ENCODE measurements around the gene ALPG. TPM values are rescaled to one million over a fixed set of nuclear protein-coding genes. Genes with fewer than 3 reads are reported as not detected.
"Not testable (repeated sequence)": the region's sequence is repeated elsewhere in the genome, so short reads cannot be mapped to it uniquely, and the experiment has no call there.

ALPG gene
- total RNA-seq, 1 experiment from 2014 or later: not detected

DNA sequence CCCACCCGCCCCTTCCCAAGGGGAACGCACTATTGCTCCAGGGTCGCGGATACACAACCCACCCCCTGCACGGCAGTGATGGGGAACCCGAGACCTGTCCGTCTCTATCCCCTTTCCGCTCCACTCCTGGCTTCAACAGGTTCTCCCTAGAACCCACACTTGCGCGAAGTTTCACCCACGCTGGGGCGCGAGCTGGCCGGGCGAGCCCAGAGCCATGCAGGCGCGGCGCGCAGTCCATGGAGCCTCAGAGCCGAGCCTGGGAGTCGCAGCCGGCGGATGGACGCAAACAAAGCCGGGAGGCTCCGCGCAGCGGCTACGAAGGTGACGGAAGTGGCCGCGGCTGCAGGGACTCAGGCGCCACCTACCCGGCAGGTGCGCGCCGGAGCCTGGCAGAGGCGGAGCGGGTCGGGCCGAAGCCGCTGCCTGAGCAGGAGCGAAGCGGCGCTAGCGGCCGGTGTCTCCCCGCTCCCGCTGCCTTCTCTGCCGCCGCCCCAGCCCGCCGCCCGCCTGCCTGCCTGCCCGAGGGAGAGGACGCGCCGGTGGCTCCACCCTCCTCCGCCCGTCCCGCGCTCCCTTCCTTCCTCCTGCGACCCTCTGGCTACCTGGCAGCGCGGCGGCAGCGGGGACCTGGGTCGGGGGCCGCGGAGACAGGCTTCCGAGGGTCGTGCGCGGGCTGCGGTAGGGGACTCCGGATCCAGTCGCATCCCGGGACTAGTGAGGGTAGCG is 14.0 kb downstream of the ALPG start:
- no peaks in the 10 kb centered on the region for H3K36me3 ChIP-seq (ENCODE audit: insufficient read depth, low read length, poor library complexity, severe bottlenecking)
- ChIA-PET CTCF (no interaction called here), POLR2A (ENCODE audit: low non-redundant PET) (no interaction called here)
- DNase-seq (ENCODE audit: low spot score): no peak
- H3K9me3 ChIP-seq (ENCODE audit: low read depth, low read length, poor library complexity, severe bottlenecking): no peaks in the 10 kb centered on the region
- peak overlapping the region; percentile 31 for H3K4me3 ChIP-seq (ENCODE audit: low read depth, low read length, poor library complexity, severe bottlenecking)
- BruUV-seq (replicated peaks): no TSS peak
- H3K4me1 ChIP-seq (ENCODE audit: insufficient read depth, low read length, poor library complexity, severe bottlenecking): no peaks in the 10 kb centered on the region
- H3K27ac ChIP-seq (ENCODE audit: low read depth, low read length, poor library complexity, severe bottlenecking): no peak overlapping the region
- peak; percentile 92 for TF ChIP-seq EZH2 (IDR thresholded peaks at IDR 0.05; ENCODE audit: borderline replicate concordance, low read depth, low read length, poor library complexity, severe bottlenecking)
- TF ChIP-seq, protein P1, sequence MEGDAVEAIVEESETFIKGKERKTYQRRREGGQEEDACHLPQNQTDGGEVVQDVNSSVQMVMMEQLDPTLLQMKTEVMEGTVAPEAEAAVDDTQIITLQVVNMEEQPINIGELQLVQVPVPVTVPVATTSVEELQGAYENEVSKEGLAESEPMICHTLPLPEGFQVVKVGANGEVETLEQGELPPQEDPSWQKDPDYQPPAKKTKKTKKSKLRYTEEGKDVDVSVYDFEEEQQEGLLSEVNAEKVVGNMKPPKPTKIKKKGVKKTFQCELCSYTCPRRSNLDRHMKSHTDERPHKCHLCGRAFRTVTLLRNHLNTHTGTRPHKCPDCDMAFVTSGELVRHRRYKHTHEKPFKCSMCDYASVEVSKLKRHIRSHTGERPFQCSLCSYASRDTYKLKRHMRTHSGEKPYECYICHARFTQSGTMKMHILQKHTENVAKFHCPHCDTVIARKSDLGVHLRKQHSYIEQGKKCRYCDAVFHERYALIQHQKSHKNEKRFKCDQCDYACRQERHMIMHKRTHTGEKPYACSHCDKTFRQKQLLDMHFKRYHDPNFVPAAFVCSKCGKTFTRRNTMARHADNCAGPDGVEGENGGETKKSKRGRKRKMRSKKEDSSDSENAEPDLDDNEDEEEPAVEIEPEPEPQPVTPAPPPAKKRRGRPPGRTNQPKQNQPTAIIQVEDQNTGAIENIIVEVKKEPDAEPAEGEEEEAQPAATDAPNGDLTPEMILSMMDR (conservative IDR thresholded peaks at IDR 0.05; ENCODE audit: low read depth, low read length): no peak
- H3K27me3 ChIP-seq (replicated peaks; ENCODE audit: insufficient read depth, low read depth, low read length, poor library complexity): peaks cover 66% of the 10 kb centered on the region
- intact Hi-C loops (cut with micrococcal nuclease; ENCODE audit: unreplicated experiment): no loop called here

DNA sequence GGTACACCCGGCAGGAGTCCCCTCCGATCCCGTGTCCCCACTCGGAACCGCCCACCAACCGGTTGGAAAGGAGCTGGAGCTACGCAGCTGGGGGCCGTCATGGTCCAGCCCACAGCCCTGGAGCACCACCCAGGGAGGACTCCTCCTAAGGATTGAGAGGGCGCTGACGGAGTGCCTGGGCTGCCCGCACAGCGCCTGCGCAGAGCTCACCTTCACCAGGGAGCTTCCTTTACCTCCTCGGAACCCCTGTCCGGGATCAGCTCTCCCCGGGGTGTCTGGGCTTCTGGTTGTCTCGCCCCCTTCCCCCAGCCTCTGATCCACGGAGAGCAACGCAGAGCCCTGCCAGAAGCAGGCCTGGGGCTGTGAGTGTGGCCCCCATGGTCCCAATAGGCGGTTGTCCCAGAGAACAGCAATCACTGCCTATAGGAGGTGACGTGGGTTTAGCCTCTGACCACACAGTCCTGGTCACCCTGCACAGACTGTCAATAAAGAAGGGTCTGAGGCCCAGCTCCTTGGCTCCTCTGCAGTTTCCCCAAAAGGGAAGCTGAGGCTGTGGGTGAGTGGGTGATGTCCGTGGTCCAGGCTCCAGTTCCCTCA is 14.6 kb downstream of the ALPG start:
- POLR2A ChIA-PET (ENCODE audit: low non-redundant PET): no interaction called here
- no TSS peak for BruUV-seq (replicated peaks)
- CTCF ChIA-PET: no interaction called here
- no peak for TF ChIP-seq EZH2 (IDR thresholded peaks at IDR 0.05; ENCODE audit: borderline replicate concordance, low read depth, low read length, poor library complexity, severe bottlenecking)
- TF ChIP-seq, protein P1 (conservative IDR thresholded peaks at IDR 0.05; ENCODE audit: low read depth, low read length): no peak
- Histone ChIP-seq H3K27ac (ENCODE audit: low read depth, low read length, poor library complexity, severe bottlenecking) (no peak overlapping the region), H3K4me1 (ENCODE audit: insufficient read depth, low read length, poor library complexity, severe bottlenecking) (no peaks in the 10 kb centered on the region), H3K36me3 (ENCODE audit: insufficient read depth, low read length, poor library complexity, severe bottlenecking) (no peaks in the 10 kb centered on the region), H3K27me3 (replicated peaks; ENCODE audit: insufficient read depth, low read depth, low read length, poor library complexity) (peaks cover 71% of the 10 kb centered on the region), H3K9me3 (ENCODE audit: low read depth, low read length, poor library complexity, severe bottlenecking) (no peaks in the 10 kb centered on the region), H3K4me3 (ENCODE audit: low read depth, low read length, poor library complexity, severe bottlenecking) (peak overlapping the region; percentile 31)
- no peak for DNase-seq (ENCODE audit: low spot score)
- intact Hi-C loops (cut with micrococcal nuclease; ENCODE audit: unreplicated experiment): no loop called here

DNA sequence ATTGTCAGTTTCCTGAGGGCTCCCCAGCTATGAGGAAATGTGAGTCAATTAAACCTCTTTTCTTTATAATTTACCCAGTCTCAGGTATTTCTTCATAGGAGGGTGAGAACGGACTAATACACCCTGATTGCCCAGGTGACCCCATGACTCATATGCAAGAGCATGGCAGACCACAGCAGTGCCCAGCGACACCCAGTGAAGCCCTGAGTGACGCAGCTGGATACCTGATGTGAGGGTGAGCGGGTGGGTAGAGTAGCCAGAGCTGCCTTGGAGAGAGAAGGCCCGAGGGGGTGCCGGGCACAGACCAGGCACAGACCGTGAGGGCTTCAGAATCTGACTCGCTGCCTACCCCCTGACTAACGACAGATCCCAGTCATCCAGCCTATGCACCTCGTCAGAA is 15.4 kb downstream of the ALPG start:
- CTCF ChIA-PET: no interaction called here
- intact Hi-C loops (cut with micrococcal nuclease; ENCODE audit: unreplicated experiment): no loop called here
- Histone ChIP-seq H3K4me3 (ENCODE audit: low read depth, low read length, poor library complexity, severe bottlenecking) (no peak overlapping the region), H3K9me3 (ENCODE audit: low read depth, low read length, poor library complexity, severe bottlenecking) (no peaks in the 10 kb centered on the region), H3K36me3 (ENCODE audit: insufficient read depth, low read length, poor library complexity, severe bottlenecking) (no peaks in the 10 kb centered on the region), H3K27me3 (replicated peaks; ENCODE audit: insufficient read depth, low read depth, low read length, poor library complexity) (peaks cover 71% of the 10 kb centered on the region), H3K27ac (ENCODE audit: low read depth, low read length, poor library complexity, severe bottlenecking) (no peak overlapping the region), H3K4me1 (ENCODE audit: insufficient read depth, low read length, poor library complexity, severe bottlenecking) (no peaks in the 10 kb centered on the region)
- no TSS peak for BruUV-seq (replicated peaks)
- no peak for TF ChIP-seq EZH2 (IDR thresholded peaks at IDR 0.05; ENCODE audit: borderline replicate concordance, low read depth, low read length, poor library complexity, severe bottlenecking)
- TF ChIP-seq, protein P1 (conservative IDR thresholded peaks at IDR 0.05; ENCODE audit: low read depth, low read length): no peak
- no peak for DNase-seq (ENCODE audit: low spot score)
- POLR2A ChIA-PET (ENCODE audit: low non-redundant PET): no interaction called here

DNA sequence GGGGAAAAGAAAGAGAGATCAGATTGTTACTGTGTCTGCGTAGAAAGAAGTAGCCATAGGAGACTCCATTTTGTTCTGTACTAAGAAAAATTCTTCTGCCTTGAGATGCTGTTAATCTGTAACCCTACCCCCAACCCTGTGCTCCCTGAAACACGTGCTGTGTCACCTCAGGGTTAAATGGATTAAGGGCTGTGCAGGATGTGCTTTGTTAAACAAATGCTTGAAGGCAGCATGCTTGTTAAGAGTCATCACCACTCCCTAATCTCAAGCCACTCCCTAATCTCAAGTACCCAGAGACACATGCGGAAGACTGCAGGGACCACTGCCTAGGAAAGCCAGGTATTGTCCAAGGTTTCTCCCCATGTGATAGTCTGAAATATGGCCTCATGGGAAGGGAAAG is 16.4 kb downstream of the ALPG start:
- DNase-seq (ENCODE audit: low spot score); H3K4me1 ChIP-seq (ENCODE audit: insufficient read depth, low read length, poor library complexity, severe bottlenecking); H3K27ac ChIP-seq (ENCODE audit: low read depth, low read length, poor library complexity, severe bottlenecking); intact Hi-C loops (cut with micrococcal nuclease; ENCODE audit: unreplicated experiment); H3K9me3 ChIP-seq (ENCODE audit: low read depth, low read length, poor library complexity, severe bottlenecking); POLR2A ChIA-PET (ENCODE audit: low non-redundant PET); CTCF ChIA-PET; BruUV-seq (replicated peaks); H3K36me3 ChIP-seq (ENCODE audit: insufficient read depth, low read length, poor library complexity, severe bottlenecking); H3K4me3 ChIP-seq (ENCODE audit: low read depth, low read length, poor library complexity, severe bottlenecking): not testable (repeated sequence)
- peaks cover 73% of the 10 kb centered on the region for H3K27me3 ChIP-seq (replicated peaks; ENCODE audit: insufficient read depth, low read depth, low read length, poor library complexity)

DNA sequence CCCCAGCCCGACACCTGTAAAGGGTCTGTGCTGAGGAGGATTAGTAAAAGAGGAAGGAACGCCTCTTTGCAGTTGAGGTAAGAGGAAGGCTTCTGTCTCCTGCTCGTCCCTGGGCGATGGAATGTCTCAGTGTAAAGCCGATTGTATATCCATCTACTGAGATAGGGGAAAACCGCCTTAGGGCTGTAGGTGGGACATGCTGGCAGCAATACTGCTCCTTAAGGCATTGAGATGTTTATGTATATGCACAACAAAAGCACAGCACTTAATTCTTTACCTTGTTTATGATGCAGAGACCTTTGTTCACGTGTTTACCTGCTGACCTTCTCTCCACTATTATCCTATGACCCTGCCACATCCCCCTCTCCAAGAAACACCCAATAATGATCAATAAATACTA is 16.8 kb downstream of the ALPG start:
- intact Hi-C loops (cut with micrococcal nuclease; ENCODE audit: unreplicated experiment); DNase-seq (ENCODE audit: low spot score); POLR2A ChIA-PET (ENCODE audit: low non-redundant PET); CTCF ChIA-PET; BruUV-seq (replicated peaks); H3K4me1 ChIP-seq (ENCODE audit: insufficient read depth, low read length, poor library complexity, severe bottlenecking); H3K4me3 ChIP-seq (ENCODE audit: low read depth, low read length, poor library complexity, severe bottlenecking); H3K27ac ChIP-seq (ENCODE audit: low read depth, low read length, poor library complexity, severe bottlenecking); H3K9me3 ChIP-seq (ENCODE audit: low read depth, low read length, poor library complexity, severe bottlenecking); H3K36me3 ChIP-seq (ENCODE audit: insufficient read depth, low read length, poor library complexity, severe bottlenecking): not testable (repeated sequence)
- H3K27me3 ChIP-seq (replicated peaks; ENCODE audit: insufficient read depth, low read depth, low read length, poor library complexity): peaks cover 69% of the 10 kb centered on the region
